Stromal cell of bone marrow (primary cell): ENCODE measurements around the gene FUT6.
"Not testable (repeated sequence)": the region's sequence is repeated elsewhere in the genome, so short reads cannot be mapped to it uniquely, and the experiment has no call there.

Experiments used
- DNase-seq: peaks from one replicate; pipeline ENCODE4 v3.0.0-alpha.2; 2012; ENCODE audit warnings: low read depth

The FUT6 gene

GRCh38 chr19:5785423-5785822, 54.1 kb downstream of the FUT6 start:
- DNase-seq, result no peak

DNA sequence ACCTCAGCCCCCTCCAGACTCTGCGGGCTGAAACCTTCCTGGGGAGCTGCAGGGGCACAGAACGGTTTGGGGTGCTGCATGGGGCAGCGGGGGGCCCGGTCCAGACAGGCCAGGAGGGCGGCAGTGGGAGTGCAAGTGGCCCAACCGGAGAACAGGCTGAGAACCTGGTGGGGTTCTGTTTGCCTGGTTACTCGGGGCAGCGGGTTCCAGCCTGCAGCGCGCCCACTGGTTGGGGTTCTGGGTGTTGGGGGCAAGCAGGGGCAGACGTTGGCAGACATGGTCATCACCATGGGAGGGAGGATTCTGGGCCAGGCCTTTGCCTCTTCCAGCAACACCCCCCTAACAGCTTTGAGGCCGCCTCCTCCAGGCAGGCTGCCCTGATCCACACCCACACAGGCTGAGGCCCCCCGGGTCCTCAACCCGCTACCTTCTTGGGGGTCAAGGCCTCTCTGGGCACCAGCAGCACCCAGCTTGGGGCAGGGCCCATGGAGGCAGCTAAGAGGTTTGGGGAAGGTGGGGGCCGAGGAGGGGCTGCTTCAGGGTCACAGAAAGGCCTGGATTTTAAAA, 54.8 kb downstream of the FUT6 start, which contains the start of gene PRR22:
Gene PRR22 (minus strand): TSS at position 166 of the 567 bp plus-strand sequence. CDS start 86 bp downstream, at position 80.
- DNase-seq, result no peak

- DNase-seq, result no peak
Measured at GRCh38 chr19:5782945-5783919, 56.3 kb downstream of the FUT6 start.

GRCh38 chr19:5782322-5782721, 57.2 kb downstream of the FUT6 start:
- no peak for DNase-seq

GRCh38 chr19:5780916-5781315, 58.6 kb downstream of the FUT6 start:
- not testable (repeated sequence) for DNase-seq
